GM19395 (cell line): ENCODE results near the gene DNAJC16.
"Not testable (repeated sequence)": the region's sequence is repeated elsewhere in the genome, so short reads cannot be mapped to it uniquely, and the experiment has no call there.

Experiments
- ATAC-seq: cut with Tn5 transposase; IDR thresholded peaks from one replicate; pipeline ENCODE4 v1.9.1; 2021; ENCODE audit warnings: mild to moderate bottlenecking, moderate library complexity; ENCODE audit not compliant: unreplicated experiment

DNAJC16 gene

DNA sequence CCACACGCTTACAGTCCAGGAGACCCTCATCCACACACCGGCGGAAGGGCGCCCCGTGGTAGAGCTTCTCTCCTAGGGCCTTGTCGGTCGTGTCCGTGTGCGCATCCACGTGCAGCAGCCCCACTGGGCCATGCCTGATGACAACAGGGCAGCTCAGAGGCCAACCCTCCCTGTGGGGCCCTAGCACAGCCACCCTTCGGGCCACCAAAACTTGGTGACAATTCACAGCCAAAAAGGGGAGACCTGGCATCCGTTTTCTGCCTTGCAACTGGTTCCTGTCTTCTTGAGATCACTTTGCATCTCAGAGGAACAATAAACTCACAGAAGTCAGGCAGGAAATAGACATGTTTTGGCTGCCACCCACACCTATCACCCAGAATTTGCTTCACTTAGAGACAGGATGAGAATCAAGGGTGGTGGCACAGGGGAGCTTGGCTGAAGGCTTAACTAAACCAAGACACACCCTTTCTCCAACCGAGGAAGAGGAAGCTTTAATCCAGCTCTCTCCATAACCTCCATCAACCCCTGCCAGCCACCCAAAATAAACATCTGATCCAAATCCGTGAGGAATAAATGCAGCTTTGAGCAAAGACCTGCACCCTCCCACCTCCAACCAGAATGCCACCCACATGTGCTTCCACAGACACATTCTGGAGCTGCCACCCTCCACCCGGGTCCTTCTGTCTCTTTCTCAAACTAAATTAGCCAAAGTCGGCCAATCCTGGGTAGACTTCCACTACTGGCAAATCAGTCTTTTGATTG, 52.5 kb downstream of the DNAJC16 start:
- no peak for ATAC-seq

- ATAC-seq, result no peak
These were observed 53.0 kb downstream of the DNAJC16 start for GRCh38 chr1:15579683-15580047.

- no peak for ATAC-seq
These were observed 56.5 kb downstream of the DNAJC16 start for GRCh38 chr1:15583016-15583706.

DNA sequence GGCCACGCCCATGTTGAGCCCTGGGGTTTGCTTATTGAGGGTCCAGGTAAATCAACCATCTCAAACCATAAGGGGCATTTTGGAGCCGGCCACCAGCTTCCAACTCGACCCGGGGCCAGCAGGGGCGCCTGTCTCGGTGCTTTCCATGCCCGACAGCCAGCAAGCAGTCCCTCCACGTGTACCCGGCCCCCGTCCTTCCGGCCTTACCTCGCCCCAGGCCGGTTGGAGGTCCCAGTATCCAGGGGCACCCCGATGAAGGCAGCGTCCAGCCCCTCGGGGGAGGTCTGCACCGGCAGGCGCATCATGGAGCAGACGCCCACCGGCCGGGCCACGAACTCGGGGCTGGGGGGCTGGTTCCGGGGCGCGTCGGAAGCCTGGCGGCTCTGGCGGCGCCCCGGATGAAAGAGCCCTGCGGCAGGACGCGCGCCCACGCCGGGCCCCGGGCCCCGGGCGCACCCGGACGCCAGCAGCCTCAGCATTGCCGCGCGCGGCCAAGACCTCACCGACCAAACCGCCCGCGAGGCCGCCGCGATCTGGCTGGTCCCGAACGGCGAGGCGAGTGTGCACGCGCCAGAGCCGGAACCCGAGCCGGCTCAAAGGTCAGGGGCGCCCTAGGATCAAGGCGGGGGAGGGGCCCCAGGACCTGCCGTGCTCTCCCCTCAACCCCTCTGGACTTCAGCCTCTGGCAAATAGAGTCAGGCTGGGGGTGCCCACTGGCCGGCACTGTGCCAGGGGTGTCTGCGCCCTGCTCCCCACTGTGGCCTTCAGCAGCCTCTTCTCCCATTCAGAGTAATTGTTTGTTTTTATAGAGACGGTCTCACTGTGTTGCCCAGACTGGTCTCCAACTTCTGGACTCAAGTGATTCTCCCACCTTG, 58.1 kb downstream of the DNAJC16 start, which contains the start of gene AGMAT:
Gene AGMAT (minus strand): TSS at position 563 of the 875 bp plus-strand sequence. CDS start 84 bp downstream, at position 479.
- peak; percentile 66 for ATAC-seq

- no peak for ATAC-seq
These were observed 65.6 kb downstream of the DNAJC16 start for GRCh38 chr1:15592285-15592684.

DNA sequence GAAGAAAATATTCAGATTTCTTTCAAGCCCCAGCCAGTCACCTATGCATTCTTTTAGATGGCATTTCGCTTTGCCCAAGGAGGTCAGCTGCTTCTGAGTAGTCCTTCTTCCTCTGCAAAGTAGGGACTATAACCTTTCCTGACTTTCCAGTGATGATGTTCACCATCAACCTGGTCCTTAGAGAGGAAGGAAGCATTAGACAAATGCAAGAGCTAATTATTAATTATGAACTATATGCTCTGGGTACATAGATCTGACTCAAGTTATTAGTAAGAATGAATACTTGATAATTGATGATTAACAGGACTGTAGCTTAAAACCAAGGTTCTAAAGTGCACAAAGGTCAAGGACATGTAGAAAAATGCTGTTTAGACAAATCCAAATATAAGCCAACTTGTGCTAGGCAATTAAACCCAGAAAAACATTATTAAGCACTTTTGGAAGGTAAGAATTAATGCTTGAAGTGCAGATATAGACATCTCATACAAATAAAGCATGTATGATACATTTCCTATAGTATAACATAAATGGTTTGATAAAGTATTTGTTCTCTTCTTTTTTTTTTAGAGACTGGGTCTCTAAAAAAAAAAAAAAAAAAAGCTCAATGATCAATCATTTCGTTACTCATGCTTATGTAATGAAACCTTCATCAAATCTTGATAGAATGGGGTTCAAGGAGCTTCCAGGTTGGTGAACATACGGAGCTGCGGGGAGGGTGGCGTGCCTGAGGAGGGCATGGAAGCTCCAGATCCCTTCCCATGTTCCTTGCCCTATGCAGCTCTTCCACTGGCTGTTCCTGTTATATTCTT, 69.4 kb downstream of the DNAJC16 start:
- no peak for ATAC-seq

DNA sequence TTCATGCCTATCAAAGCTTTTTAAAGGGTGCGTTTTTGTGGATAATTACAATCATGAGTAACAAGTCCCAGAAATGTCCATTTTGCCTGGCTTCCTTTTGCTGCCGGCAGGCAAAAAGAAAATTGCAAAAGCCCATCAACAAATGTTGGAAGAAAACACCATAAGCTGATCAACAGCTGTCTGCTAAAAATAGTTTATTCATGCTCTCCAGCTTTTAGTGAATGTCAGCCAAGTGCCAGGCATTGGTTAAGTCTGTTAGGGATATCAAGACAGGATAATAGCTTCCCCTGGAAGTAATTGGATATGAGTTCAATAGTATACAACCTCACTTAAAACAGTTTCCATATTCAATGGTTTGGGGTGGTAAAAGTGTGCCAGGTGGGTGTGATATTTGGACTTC, 71.8 kb downstream of the DNAJC16 start:
- ATAC-seq, result no peak

DNA sequence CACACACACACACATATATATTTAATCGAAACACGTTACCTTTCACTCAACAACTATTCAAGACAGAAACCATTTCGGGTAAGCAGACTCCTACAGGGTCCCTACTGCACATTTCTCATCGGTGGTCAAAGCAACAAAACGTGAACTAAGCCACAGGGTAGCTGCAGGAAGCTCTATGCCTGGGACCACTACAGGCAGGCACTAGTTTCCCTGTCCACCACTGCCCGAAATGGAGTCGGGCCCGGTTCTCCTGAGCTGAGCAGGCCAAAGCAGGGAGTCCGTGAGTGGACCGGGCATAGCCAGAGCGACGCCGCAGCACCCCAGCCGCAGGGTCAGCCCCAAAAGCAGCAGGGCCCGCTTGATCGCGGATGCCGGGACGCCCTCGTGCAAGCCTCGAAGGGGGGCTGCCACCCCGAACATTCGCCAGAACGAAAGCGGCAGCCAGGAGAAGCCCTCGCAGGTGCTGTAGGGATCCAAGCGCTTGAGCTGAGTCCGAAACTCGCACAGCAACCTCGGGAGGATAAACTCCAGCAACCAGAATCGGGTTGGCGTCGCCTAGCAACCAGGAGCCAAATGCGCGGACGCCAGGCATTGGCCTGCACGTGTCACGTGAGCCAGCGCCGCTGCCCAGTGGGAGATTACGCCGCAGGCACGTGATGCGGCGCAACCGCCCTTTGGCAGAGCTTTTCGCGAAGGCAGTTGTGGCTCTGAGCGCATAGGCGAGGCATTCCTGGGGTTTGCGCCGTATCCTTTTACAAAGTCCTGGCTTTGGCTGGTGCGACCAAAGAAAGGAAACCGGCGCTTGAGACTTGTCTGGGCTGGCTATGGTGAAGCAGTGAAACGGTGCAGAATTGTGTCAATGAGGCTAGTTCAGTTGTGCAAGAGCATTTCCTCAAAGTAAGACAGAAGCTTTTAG, 76.7 kb downstream of the DNAJC16 start:
- peak; percentile 88 for ATAC-seq

GRCh38 chr1:15603966-15604282, 77.3 kb downstream of the DNAJC16 start:
- not testable (repeated sequence) for ATAC-seq

GRCh38 chr1:15604400-15604799, 77.8 kb downstream of the DNAJC16 start:
- not testable (repeated sequence) for ATAC-seq

GRCh38 chr1:15605398-15606383, 79.0 kb downstream of the DNAJC16 start:
- ATAC-seq, result no peak

DNA sequence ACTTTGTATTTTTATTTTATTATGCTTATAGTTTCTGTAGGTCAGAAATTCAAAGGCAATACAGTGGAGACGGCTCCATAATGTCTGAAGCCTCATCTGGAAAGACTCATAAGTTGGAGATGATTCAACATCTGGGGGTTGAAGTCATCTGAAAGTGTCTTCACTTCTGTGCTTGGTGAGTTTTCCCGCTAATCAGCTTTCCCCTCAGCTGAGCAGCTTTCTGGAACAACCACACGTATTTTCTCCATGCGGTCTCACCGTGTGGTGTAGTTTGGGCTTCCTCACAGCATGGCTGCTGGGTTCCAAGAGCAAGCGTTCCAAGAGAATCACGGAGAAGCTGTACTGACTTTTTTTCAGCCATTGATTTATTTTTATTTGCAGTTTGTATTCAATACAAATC, 83.0 kb downstream of the DNAJC16 start:
- ATAC-seq, result no peak

DNA sequence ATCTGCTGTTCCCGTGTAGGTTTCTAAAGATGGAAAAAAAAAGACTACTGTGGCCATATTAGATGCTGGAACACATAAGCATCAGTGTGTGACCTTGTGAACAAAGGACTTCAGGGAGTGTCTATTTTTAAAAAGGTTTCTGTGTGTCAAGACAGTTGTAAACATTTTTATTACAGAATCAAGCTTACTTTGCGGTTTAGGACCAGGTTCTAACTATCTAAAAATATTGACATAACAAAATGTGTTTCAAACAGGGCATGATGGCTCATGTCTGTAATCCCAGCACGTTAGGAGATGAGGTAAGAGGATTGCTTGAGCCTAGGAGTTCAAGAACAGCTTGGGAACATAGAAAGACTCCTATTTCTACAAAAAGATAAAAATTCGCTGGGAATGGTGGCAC, 83.5 kb downstream of the DNAJC16 start:
- ATAC-seq, result no peak

DNA sequence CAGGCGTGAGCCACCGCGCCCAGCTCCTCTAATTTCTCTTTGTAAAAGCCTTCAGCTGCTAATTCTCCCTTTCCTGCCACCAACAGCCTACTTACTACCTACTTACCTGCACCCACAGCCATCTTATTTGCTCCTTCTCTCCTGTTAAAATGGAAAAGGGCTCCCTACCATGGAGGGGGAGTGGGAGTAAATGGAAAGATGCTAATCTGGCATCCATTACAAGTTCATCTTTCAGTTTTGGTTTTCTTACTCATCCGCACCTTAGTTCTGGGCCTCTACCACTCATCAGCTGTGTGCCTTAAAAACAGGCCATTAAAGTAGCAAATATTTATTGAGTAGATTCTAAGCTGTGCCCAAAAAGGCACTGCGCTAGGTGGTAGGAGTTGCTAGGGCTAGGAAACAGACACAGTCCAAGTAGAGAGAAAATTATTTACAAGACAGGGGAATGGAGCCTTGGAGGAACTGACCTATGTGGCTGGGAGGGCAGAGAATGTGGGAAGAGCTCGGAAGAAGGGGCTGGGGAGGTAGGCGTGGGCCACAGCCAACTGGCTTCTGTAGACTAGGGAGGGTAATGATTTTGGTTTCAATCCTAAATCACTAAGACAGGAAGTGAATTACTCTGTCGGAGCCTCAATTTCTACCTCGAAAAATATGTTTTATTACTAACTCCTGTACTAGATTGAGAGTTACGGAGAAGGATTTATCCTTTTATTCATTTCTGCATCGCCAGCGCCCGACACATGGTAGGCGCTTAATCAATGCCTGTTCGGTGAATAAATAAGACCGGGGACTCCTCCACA, 89.9 kb downstream of the DNAJC16 start:
- ATAC-seq, result peak; percentile 26

- peak; percentile 64 for ATAC-seq
These were observed 90.8 kb downstream of the DNAJC16 start, which contains the start of gene DDI2 for GRCh38 chr1:15617173-15618076. TSS of gene DDI2 (plus strand) at chr1:15617458. CDS start at chr1:15617671, 213 bp downstream.

DNA sequence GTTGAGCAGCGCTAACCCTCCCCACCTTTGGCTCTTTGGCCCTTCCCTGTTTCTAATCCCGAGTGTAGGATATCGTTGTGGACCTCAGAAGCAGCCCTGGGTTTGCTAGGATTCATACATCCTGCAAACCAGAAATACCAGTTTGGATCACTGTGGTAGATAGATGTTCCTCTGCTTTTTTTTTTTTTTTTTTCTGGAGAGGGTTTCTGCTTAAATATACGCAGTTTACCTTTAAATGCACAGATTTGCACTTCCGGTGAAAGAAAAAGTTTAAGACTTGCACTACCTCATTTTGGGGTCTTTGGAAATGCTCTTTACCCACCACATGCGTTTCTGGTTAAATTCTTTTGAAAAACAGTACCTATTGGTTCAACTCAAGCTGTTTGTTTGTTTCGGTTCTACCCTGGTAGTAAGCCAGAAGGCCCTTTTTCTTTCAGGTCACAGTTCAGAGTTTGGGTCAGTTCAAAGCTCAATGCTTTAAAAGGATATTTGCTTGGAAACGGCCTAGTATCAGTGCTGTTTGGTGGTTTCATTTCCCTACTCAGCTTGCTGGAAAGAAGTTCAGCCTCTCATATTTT, 91.5 kb downstream of the DNAJC16 start:
- peak; percentile 56 for ATAC-seq
